K562 (cell line): ENCODE data around the gene HSD17B2. TPM values are rescaled to one million over a fixed set of nuclear protein-coding genes. Genes with fewer than 3 reads are reported as not detected.

Source experiments
- ATAC-seq: fragments of 200-7000 bp; cut with Tn5 transposase; 3 replicates; pipeline ENCODE4 v1.9.1; 2020; ENCODE audit warnings: moderate library complexity
- BruUV-seq: library from RNA; stranded (reverse); fragments of 400-500 nt; replicated peaks from 2 replicates; lab custom pipeline; 2021; lab: Mats Ljungman, UMichigan
- CTCF ChIA-PET: fragments of 300-600 bp; formaldehyde crosslinking; extraction: SDS; loops from one replicate; lab custom pipeline; 2021; ENCODE audit warnings: low intra/inter-chr PET ratio; lab: Yijun Ruan, JAX
- POLR2A ChIA-PET: fragments of 300-600, 350-650 bp; sonication (Branson Sonifier 250); formaldehyde crosslinking; extraction: SDS; loops from one replicate; lab custom pipeline; 2021; ENCODE audit warnings: antibody characterized with exemption, inconsistent platforms; lab: Yijun Ruan, JAX
- DNase-seq, 4 experiments: peaks; one replicate each; pipeline versions ENCODE4 v3.0.0 to v3.0.0-alpha.2; 2011 to 2018; ENCODE audit warnings: low spot score in 3 of 4, mixed read lengths in 3 of 4; ENCODE audit errors: extremely low read depth in 1 of 4
- FAIRE-seq: peaks from 2 replicates; lab custom pipeline; 2011; peaks lifted over from hg19 to GRCh38; lab: Jason Lieb, UNC
- H2AFZ ChIP-seq: 2 replicates; pipeline ENCODE4 v1.6.0; 2011; ENCODE audit warnings: low read depth, low read length, control low read depth, inconsistent platforms
- H3K27ac ChIP-seq: fragments of 200-600 bp; 3 replicates; pipeline ENCODE4 v1.8.0; 2011; ENCODE audit warnings: low read depth, mild to moderate bottlenecking, control low read depth, inconsistent platforms, low read length, moderate library complexity, mixed read lengths; ENCODE audit errors: extremely low read depth
- H3K27me3 ChIP-seq, 2 experiments: fragments of 300-600 bp in 1 of 2; 2 replicates in 1 of 2; 3 replicates in 1 of 2; pipeline versions ENCODE4 v1.6.0 to v1.8.0; 2011; ENCODE audit warnings: inconsistent platforms in 2 of 2, low read length in 2 of 2, mild to moderate bottlenecking in 1 of 2, mixed read lengths in 1 of 2, moderate library complexity in 1 of 2; ENCODE audit not compliant: control insufficient read depth in 2 of 2, insufficient read depth in 2 of 2
- H3K36me3 ChIP-seq: fragments of 300-600 bp; 3 replicates; pipeline ENCODE4 v1.8.0; 2011; ENCODE audit warnings: mild to moderate bottlenecking, low read length, inconsistent platforms; ENCODE audit not compliant: control insufficient read depth, insufficient read depth
- H3K4me1 ChIP-seq, 2 experiments: fragments of 200-600 bp in 1 of 2; replicated peaks in 1 of 2; 2 replicates in 1 of 2; 3 replicates in 1 of 2; pipeline versions ENCODE4 v1.5.1 to v1.8.0; 2011; ENCODE audit warnings: inconsistent platforms in 2 of 2, low read length in 2 of 2, mild to moderate bottlenecking in 1 of 2, mixed read lengths in 1 of 2, moderate library complexity in 1 of 2; ENCODE audit not compliant: control insufficient read depth in 2 of 2, insufficient read depth in 2 of 2
- H3K4me2 ChIP-seq: 2 replicates; pipeline ENCODE4 v1.6.1; 2011; ENCODE audit warnings: low read length, control low read depth, inconsistent platforms, mixed read lengths; ENCODE audit not compliant: insufficient read depth
- H3K4me3 ChIP-seq: fragments of 200-600 bp; sonication (generic), shearing (Covaris generic); 2 replicates; pipeline ENCODE4 v1.5.1; 2016; ENCODE audit warnings: control low read depth, inconsistent platforms
- H3K79me2 ChIP-seq: fragments of 200-600 bp; 3 replicates; pipeline ENCODE4 v1.8.0; 2011; ENCODE audit warnings: low read length, inconsistent platforms; ENCODE audit not compliant: control insufficient read depth, insufficient read depth
- H3K9ac ChIP-seq, 2 experiments: 2 replicates each; pipeline versions ENCODE4 v1.6.0 to v1.6.1; 2011; ENCODE audit warnings: low read depth in 2 of 2, low read length in 2 of 2, control low read depth in 1 of 2, inconsistent platforms in 1 of 2, mild to moderate bottlenecking in 1 of 2, mixed read lengths in 1 of 2; ENCODE audit not compliant: insufficient read depth in 1 of 2
- H3K9me1 ChIP-seq: one replicate; pipeline ENCODE4 v1.6.0; 2011; ENCODE audit warnings: inconsistent platforms, mild to moderate bottlenecking, low read length, moderate library complexity; ENCODE audit not compliant: control insufficient read depth, insufficient read depth
- H3K9me3 ChIP-seq: replicated peaks from 2 replicates; pipeline ENCODE4 v1.5.1; 2011; ENCODE audit warnings: low read depth, low read length, inconsistent platforms; ENCODE audit not compliant: control insufficient read depth, insufficient read depth
- H4K20me1 ChIP-seq: replicated peaks from 2 replicates; pipeline ENCODE4 v1.6.1; 2011; ENCODE audit warnings: low read length, inconsistent platforms, mixed read lengths; ENCODE audit not compliant: control insufficient read depth, insufficient read depth
- CHD4 ChIP-seq: fragments of 200-600 bp; sonication (generic); IDR thresholded peaks from 3 replicates; pipeline ENCODE4 v1.6.1; 2012; ENCODE audit warnings: low read depth, mild to moderate bottlenecking, mixed read lengths, low read length, inconsistent platforms; ENCODE audit not compliant: insufficient read depth, insufficient replicate concordance, poor library complexity, severe bottlenecking
- GTF2E2 ChIP-seq: fragments of 200-800 bp; sonication (Bioruptor generic); IDR thresholded peaks from 2 replicates; pipeline ENCODE4 v1.6.1; 2016; ENCODE audit warnings: missing genetic modification characterization, missing compliant biosample characterization
- GTF2F1 ChIP-seq: IDR thresholded peaks from 2 replicates; pipeline ENCODE4 v1.6.1; 2011; ENCODE audit warnings: low read depth, low read length, improper control_type of control experiment
- KDM5B ChIP-seq: fragments of 200-600 bp; sonication (generic); IDR thresholded peaks from 2 replicates; pipeline ENCODE4 v1.6.1; 2012; ENCODE audit warnings: low read depth, mild to moderate bottlenecking, moderate library complexity, low read length, control low read depth, inconsistent platforms; ENCODE audit not compliant: insufficient replicate concordance
- RUNX1 ChIP-seq: sonication (generic); IDR thresholded peaks from 2 replicates; pipeline ENCODE4 v1.6.1; 2016; ENCODE audit warnings: antibody characterized with exemption, low read depth
- TSC22D4 ChIP-seq: fragments of 450-650 bp; IDR thresholded peaks from 2 replicates; pipeline ENCODE4 v1.6.1; 2016; ENCODE audit warnings: missing genetic modification characterization, missing biosample characterization, control low read depth
- ZNF12 ChIP-seq: sonication (generic); formaldehyde crosslinking; IDR thresholded peaks from 2 replicates; pipeline ENCODE4 v1.4.0; 2020; ENCODE audit warnings: mild to moderate bottlenecking, missing genetic modification reagents
- WGBS: fragments of 100-300 bp; shearing (Covaris generic); methylation state at CpG from one replicate; pipeline ENCODE4 v1.1.6; 2016; ENCODE audit warnings: low coverage, mixed read lengths; ENCODE audit not compliant: insufficient coverage; ENCODE audit errors: missing lambda C conversion rate; 5-methylcytosine and 5-hydroxymethylcytosine counted together
- in situ Hi-C: fragments of 300-500 bp; cut with MboI; formaldehyde crosslinking; loops from 4 replicates; pipeline ENCODE4 v1.15.0; 2018; ENCODE audit warnings: inconsistent platforms, mixed read lengths
- intact Hi-C: fragments of 100-400 bp; cut with micrococcal nuclease; formaldehyde crosslinking; loops from 2 replicates; pipeline ENCODE4 v1.14.2; 2022
- polyA plus RNA-seq, 8 experiments: library from polyadenylated mRNA; depleted of rRNA in 4 of 8; stranded (reverse) in 5 of 8; unstranded in 3 of 8; fragments of >200 nt; fragmentation: Nextera tagmentation in 2 of 8; fragmentation: Illumina TruSeq in 1 of 8; extraction: Ambion mirVana in 2 of 8; extraction: Trizol in 1 of 8; gene quantifications; 2 replicates each; pipeline versions ENCODE4 v1.2.1 to v1.2.3, GENCODE V29; 2011 to 2014; ENCODE audit warnings: inconsistent platforms in 1 of 8, missing spikeins in 1 of 8
- total RNA-seq, 7 experiments: library from RNA; depleted of rRNA in 6 of 7; stranded (reverse); fragments of >200 nt in 6 of 7; fragmentation: Illumina TruSeq in 2 of 7; extraction: Trizol in 2 of 7; gene quantifications; 2 replicates each; pipeline versions ENCODE4 v1.2.1 to v1.2.3, GENCODE V29; 2011 to 2021; ENCODE audit warnings: low replicate concordance in 1 of 7

Gene HSD17B2
- total and polyA plus RNA-seq, 9 of the 15 experiments (the other 6 are each of a cell fraction or from before 2014, with no cell fraction given) = not detected

DNA sequence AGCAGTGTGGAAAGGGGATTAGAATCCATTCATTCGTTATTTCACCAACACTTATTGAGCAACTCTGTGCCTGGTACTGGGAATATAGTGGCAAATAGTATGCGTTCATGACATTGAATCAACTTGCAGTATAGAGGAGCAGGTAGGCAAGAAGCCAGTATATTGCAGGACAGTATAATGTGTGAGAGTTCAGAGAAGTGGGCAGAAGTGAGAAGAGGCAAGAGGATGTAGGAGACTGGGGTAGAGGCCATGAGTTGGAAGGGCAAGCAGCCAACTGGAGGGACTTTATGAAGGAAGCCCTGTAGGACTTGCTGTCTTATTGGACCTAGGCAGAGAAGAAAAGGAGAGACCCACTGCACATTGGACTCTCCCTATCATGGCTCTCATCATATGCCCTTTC lies 12.3 kb downstream of the HSD17B2 start:
- Histone ChIP-seq H3K9me1 (no peaks in the 10 kb centered on the region), H3K4me3 (no peak overlapping the region), H3K27me3 (peaks cover 0 to 12% of the 10 kb centered on the region in 2 experiments; a peak in 1 of 5 replicates), H3K4me2 (no peak overlapping the region), H2AFZ (no peak overlapping the region), H3K36me3 (no peaks in the 10 kb centered on the region), H4K20me1 (no peaks in the 10 kb centered on the region), H3K9ac (no peak overlapping the region), H3K27ac (no peak overlapping the region), H3K4me1 (no peaks in the 10 kb centered on the region), H3K79me2 (no peaks in the 10 kb centered on the region), H3K9me3 (no peaks in the 10 kb centered on the region)
- TF ChIP-seq CHD4 (no peak), KDM5B (no peak), GTF2E2 (tag) (no peak)
- CTCF ChIA-PET = no interaction called here
- DNase-seq (no peak), FAIRE-seq (no peak), ATAC-seq (no peak)
- POLR2A ChIA-PET = interaction anchor here (0.7 kb wide), 1 partner anchor 1702 kb away, joined by 3 read pairs; no protein-coding TSS in a partner anchor
- BruUV-seq = no TSS peak
- in situ Hi-C loops = no loop called here
- intact Hi-C loops = no loop called here
- 5% methylated on average over 2 of the region's 2 CpGs for WGBS

- POLR2A ChIA-PET = no interaction called here
- Histone ChIP-seq H2AFZ (no peak overlapping the region), H3K9me1 (no peaks in the 10 kb centered on the region), H3K4me1 (no peaks in the 10 kb centered on the region), H3K9me3 (no peaks in the 10 kb centered on the region), H4K20me1 (no peaks in the 10 kb centered on the region), H3K27ac (no peak overlapping the region), H3K4me3 (no peak overlapping the region), H3K36me3 (no peaks in the 10 kb centered on the region), H3K4me2 (no peak overlapping the region), H3K27me3 (peaks cover 0 to 12% of the 10 kb centered on the region in 2 experiments; a peak in 1 of 5 replicates), H3K79me2 (no peaks in the 10 kb centered on the region), H3K9ac (no peak overlapping the region)
- FAIRE-seq (no peak), DNase-seq (no peak), ATAC-seq (no peak)
- CTCF ChIA-PET = no interaction called here
- in situ Hi-C loops (no loop called here), intact Hi-C loops (no loop called here)
- BruUV-seq = no TSS peak
- WGBS = 0% methylated on average over 2 of the region's 2 CpGs
- TF ChIP-seq CHD4 (no peak), RUNX1 (no peak), GTF2F1 (no peak), ZNF12 (CRISPR knock-in tag) (no peak), TSC22D4 (no peak)
Observed at GRCh38 chr16:82047787-82048186, 12.7 kb downstream of the HSD17B2 start.
